GM21619 (cell line): Measurements from ENCODE around the gene KLRF1.
"Not testable (repeated sequence)": the region's sequence is repeated elsewhere in the genome, so short reads cannot be mapped to it uniquely, and the experiment has no call there.

ENCODE experiments used
- ATAC-seq: cut with Tn5 transposase; IDR thresholded peaks from one replicate; pipeline ENCODE4 v1.9.1; 2021; ENCODE audit not compliant: unreplicated experiment

Gene KLRF1

DNA sequence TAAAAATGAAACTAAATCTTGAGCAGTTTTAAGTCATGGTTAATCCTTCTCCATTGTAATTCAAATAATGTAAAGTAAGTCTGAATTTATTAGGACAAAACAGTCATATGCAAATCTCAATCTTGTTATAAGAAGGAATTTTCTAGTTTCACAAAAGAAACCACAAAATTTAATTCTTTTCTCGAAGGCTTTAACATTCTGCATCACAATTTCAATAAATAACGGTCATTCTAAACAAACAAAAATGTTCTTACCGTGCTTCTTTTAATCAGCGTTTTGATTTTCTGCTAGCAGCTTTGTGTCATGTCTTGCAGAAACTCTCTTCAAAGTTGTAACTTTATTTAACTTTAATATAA is 41.6 kb downstream of the KLRF1 start:
- no peak for ATAC-seq

DNA sequence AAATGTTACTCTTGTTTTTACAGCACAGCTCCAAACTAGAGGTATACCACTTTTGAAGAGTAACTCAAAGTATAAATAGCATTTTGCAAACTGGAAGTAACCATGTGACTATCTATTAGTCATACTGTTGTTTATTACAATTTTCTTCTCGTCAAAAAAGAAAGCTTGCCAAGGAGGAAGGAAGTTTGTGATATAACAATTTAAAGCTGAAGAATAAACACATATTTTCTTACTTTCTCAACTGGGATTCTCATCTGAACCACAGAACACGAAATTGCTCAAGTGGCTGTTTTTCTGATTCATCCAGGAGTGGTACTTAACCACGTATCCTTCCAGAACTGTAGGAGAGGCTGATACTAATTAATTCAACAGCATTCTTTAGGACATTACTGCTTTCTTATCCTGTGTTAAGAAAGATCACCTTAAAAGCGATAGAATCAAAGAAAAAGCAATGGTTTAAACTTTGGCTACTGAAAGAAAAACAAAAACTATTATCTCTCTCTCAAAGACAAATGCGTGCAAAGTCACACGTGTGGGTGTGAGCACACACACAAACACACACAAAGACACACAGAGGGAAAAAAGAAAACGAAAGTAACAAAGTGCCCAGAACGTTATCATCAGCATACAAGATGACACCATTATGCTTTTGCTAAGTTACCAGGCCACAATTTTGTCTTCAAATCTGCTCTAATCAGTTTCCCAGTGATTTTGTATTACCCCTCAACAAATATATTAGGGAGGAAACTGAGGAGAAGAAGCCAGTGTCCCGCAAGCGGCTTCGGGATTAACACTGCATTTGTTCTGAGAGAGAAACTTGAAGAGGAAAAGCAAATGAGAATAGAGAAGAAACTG is 42.3 kb downstream of the KLRF1 start, which contains the start of gene CLEC2B:
TSS of gene CLEC2B (minus strand) at position 48 of the 855 bp plus-strand sequence.
- ATAC-seq = peak; percentile 36

DNA sequence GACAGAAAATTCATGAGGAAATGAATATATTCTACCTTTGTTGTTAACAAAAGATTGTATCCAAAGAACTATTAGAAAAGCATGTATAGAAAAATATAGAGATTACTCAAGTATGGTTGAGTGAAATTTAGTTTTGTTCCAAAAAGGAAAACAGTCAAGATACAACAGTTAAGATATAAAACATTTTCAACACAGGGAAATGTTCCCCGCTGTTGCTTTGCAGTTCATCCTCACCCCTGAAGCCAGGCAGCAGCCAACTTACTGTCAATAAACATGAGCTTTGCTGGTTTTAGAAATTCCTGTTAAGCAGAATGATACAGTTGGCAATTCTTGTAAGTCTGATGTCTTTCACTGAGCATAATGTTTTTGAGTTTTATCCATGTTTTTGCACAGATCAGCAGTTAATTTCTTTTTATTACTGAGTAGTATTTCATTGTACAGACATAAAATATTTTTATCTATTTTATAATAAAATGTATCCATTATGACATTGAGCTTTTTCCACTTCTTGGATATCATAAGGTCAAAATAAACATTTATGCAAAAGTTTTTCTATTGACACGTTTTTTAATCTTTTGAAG is 43.1 kb downstream of the KLRF1 start:
- no peak for ATAC-seq

DNA sequence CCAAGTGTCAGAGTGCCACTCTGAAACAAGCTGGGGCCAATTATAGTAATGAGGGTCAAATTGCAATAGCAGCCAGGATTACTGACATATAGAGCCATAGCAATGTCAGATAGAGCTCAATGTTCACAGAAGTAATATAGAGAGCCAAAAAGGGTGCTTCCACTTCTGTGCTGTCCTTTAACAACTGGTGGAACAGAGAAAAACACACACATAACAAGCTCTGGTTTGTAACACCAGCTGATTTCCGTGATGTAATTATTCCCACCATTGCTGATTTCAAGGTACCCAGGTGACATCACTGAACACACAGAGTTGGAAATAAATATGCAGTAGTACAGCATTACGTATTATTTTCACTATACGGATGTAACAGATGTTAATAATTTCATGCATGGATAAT is 44.9 kb downstream of the KLRF1 start:
- no peak for ATAC-seq

DNA sequence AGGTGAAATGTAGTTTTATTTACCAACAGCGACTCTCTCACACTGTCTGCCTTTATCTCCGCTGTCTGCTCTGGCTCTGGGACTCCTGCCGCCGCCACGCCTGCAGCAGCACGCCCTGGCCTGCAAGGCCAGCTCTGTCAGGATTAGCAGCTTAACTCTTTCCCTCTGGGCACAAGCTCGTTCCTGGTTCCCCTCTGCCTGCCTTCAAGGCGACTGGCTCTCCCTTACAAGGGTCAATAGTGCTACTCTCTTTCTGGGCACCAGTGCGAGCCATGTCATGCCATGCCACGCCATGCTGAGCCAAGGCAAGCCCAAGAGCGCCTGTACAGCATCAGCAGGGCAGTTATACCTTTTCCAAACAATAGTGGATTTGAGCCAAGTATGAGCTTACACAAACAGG is 45.5 kb downstream of the KLRF1 start:
- no peak for ATAC-seq

DNA sequence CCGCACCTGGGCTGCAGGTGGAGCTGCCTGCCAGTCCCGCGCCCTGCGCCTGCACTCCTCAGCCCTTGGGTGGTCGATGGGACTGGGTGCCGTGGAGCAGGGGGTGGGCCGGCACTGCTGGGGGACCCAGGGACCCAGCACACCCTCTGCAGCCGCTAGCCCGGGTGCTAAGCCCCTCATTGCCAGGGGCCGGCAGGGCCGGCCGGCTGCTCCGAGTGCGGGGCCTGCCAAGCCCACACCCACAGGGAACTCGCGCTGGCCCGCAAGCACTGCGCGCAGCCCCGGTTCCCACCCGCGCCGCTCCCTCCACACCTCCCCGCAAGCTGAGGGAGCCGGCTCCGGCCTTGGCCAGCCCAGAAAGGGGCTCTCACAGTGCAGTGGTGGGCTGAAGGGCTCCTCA is 48.8 kb downstream of the KLRF1 start:
- not testable (repeated sequence) for ATAC-seq

DNA sequence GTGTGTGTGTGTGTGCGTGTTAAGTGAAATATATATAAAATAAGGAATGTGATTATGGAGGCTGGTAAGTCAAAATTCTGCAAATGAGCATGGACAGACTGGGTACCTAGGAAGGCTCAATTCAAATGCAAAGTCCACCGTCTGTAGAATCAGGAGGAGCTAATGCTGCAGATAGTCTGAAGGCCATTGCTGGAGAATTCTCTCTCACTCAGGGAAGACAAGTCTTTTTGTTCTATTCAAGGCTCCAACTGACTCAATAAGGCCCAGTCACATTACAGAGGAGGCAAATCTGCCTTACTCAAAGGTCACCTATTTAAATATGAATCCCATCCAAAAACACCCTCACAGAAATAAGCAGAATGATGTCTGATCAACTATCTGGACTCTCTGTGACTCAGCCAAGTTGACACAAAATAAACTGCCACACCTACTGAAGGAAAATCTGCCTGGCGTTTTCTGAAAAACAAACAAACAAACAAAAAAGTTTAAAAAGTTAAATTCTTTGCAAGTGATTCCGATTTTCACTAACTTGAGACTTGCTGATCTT is 53.3 kb downstream of the KLRF1 start:
- ATAC-seq = no peak

DNA sequence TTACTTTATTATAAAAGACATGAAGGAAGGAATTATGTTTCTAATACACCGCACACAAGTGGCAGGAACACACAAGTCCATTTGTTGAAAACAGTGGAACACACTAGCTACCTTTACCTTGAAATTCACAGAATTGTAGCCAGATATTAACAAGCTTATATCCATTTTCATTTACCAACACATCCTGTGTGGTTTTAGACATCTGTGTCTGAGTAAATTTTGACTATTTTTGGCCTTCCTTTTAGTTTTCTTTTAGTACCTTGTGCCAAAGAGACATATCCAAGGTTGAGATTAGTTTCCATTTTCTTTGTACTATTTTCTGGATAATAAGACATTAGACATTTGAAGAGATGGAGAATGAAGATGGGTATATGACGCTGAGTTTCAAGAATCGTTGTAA is 54.0 kb downstream of the KLRF1 start, which contains the start of gene KLRF2:
TSS of gene KLRF2 (plus strand) at position 244 of the 400 bp plus-strand sequence. CDS start at position 351, 107 bp downstream.
- no peak for ATAC-seq

DNA sequence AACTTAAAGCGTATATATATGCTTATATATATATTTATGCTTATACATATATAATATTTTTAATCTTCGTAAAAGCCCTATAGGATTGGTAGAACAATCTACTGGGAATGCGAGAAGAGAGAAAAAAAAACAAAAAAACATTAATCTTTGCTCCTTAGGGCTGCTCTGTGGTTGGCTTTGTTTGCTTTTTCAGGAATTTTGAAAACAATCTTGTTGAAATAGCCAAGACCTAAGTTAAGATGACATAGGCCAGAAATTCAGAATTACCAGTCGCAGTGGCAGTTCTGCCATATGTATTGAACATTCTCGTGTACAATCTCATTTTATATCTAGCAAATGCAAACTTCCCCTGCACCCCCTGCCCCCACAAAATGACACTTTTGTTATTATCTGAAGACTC is 54.7 kb downstream of the KLRF1 start:
- no peak for ATAC-seq

DNA sequence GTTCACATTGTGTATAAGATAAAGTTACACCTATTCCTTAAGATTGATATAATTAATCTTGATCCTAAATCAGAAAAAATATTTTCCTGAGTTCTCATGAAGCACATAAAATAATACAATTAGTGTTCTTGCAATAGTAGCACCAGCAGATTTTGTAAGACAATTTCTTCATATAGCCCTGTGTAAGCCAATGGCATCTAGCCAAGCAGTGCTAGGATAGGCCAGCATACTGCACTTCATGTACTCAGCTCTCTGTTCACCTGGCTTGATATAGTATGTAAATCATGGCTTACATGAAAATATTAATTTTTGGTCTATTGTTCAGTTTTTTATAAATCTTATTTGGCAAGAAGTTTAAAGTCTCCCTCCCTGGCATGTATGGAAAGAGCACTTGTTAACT is 55.9 kb downstream of the KLRF1 start:
- ATAC-seq = no peak

DNA sequence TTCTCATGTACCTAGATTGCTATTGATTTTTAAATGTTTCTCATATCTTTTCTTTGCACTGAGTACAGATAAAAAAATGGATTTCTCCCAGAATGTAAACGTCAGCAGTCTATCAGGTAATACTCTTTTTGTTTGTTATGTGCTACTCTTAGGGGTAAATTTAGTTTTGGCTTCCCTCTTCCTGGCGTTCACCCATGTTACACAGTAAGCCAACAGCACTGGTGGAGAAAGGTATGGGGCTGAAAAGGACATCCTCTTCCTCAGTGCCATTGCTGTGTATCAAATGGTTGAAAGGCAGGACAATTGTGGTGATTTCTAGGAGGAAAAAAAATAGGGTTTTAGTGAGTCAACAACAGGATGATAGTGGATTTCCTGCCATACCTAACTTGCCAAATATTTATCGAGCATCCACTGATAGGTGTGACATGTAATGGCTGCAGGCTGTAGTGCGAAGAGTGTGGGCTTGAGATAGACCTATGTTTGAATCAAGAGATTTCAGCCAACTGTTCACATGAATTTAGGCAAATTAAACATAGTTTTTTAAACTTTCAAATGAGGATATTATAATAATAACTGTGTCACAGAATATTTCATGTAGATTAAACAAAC is 61.5 kb downstream of the KLRF1 start:
- ATAC-seq = no peak
